CD4-positive, alpha-beta T cell (primary cell): ENCODE results near the gene GALNT10. TPM values are rescaled to one million over a fixed set of nuclear protein-coding genes. Genes with fewer than 3 reads are reported as not detected.

Experiments
- ATAC-seq: fragments of 200-7000 bp; cut with Tn5 transposase; one replicate; pipeline ENCODE4 v1.10.0; 2022; ENCODE audit warnings: mild to moderate bottlenecking; ENCODE audit not compliant: poor library complexity
- CTCF ChIA-PET: fragments of 350-600 bp; sonication (Branson Sonifier 250); formaldehyde crosslinking; loops from one replicate; lab custom pipeline; 2021; ENCODE audit warnings: antibody characterized with exemption, inconsistent platforms; lab: Charles Lee
- POLR2A ChIA-PET: fragments of 350-600 bp; sonication (Branson Sonifier 250); formaldehyde crosslinking; loops from one replicate; lab custom pipeline; 2021; ENCODE audit warnings: antibody characterized with exemption, inconsistent platforms; lab: Charles Lee
- DNase-seq, 14 experiments: peaks; one replicate each; pipeline ENCODE4 v3.0.0-alpha.2; 2013 to 2020; ENCODE audit warnings: mixed read lengths in 2 of 14
- H3K27ac ChIP-seq, 2 donors: one replicate each; pipeline versions ENCODE4 v1.5.1 to v1.7.0; 2013; ENCODE audit warnings: low read length in 2 of 2, low read depth in 1 of 2, mild to moderate bottlenecking in 1 of 2
- H3K27me3 ChIP-seq, 2 experiments: 1 replicate in 1 of 2; 2 replicates in 1 of 2; pipeline versions ENCODE4 v1.6.1 to v1.7.0; 2013; ENCODE audit warnings: low read length in 2 of 2, control low read depth in 1 of 2, mild to moderate bottlenecking in 1 of 2, moderate library complexity in 1 of 2; ENCODE audit not compliant: insufficient read depth in 2 of 2, control insufficient read depth in 1 of 2
- H3K36me3 ChIP-seq: one replicate; pipeline ENCODE4 v1.6.1; 2013; ENCODE audit warnings: low read length, control low read depth; ENCODE audit not compliant: insufficient read depth
- H3K4me1 ChIP-seq: one replicate; pipeline ENCODE4 v1.6.1; 2013; ENCODE audit warnings: low read length, control low read depth; ENCODE audit not compliant: insufficient read depth
- H3K4me3 ChIP-seq: one replicate; pipeline ENCODE4 v1.5.1; 2013; ENCODE audit warnings: mild to moderate bottlenecking, low read length, moderate library complexity
- H3K9me3 ChIP-seq, 2 experiments: 1 replicate in 1 of 2; 2 replicates in 1 of 2; pipeline versions ENCODE4 v1.6.1 to v1.7.0; 2013; ENCODE audit warnings: low read length in 2 of 2, mild to moderate bottlenecking in 2 of 2, control low read depth in 1 of 2, moderate library complexity in 1 of 2; ENCODE audit not compliant: control insufficient read depth in 1 of 2, insufficient read depth in 1 of 2
- H3K27ac Mint-ChIP-seq: one replicate; pipeline ENCODE4 v1.8.0; 2020; ENCODE audit warnings: mixed read lengths
- H3K27me3 Mint-ChIP-seq: one replicate; pipeline ENCODE4 v1.8.0; 2021; ENCODE audit warnings: mixed read lengths
- H3K36me3 Mint-ChIP-seq: one replicate; pipeline ENCODE4 v1.8.0; 2021; ENCODE audit warnings: low read depth, mixed read lengths
- H3K4me1 Mint-ChIP-seq: one replicate; pipeline ENCODE4 v1.8.0; 2021; ENCODE audit warnings: low read depth, mixed read lengths
- H3K4me3 Mint-ChIP-seq: one replicate; pipeline ENCODE4 v1.8.0; 2020; ENCODE audit warnings: mild to moderate bottlenecking, mixed read lengths
- H3K9me3 Mint-ChIP-seq: one replicate; pipeline ENCODE4 v1.8.0; 2020; ENCODE audit warnings: mixed read lengths
- intact Hi-C, 2 experiments: fragments of 100-400 bp; cut with DNase I in 1 of 2; cut with micrococcal nuclease in 1 of 2; formaldehyde crosslinking; loops; one replicate each; pipeline versions ENCODE4 v1.15.1 to v1.9.0; 2023 to 2025; cut with DNase I, micrococcal nuclease
- total RNA-seq, 174 experiments: library from RNA in 2 of 174; stranded (reverse) in 2 of 174; gene quantifications; one replicate each; pipeline ENCODE4 v1.2.3 and lab custom pipeline; 2021 to 2026
- TF ChIP-seq, protein P1 (sequence below): fragments of 200-600 bp; IDR thresholded peaks from one replicate; pipeline ENCODE4 v1.8.0; 2022; ENCODE audit warnings: antibody characterized with exemption, mild to moderate bottlenecking

The GALNT10 gene
- total RNA-seq, 2 experiments from 2014 or later = 21.7 to 23.0 TPM

DNA sequence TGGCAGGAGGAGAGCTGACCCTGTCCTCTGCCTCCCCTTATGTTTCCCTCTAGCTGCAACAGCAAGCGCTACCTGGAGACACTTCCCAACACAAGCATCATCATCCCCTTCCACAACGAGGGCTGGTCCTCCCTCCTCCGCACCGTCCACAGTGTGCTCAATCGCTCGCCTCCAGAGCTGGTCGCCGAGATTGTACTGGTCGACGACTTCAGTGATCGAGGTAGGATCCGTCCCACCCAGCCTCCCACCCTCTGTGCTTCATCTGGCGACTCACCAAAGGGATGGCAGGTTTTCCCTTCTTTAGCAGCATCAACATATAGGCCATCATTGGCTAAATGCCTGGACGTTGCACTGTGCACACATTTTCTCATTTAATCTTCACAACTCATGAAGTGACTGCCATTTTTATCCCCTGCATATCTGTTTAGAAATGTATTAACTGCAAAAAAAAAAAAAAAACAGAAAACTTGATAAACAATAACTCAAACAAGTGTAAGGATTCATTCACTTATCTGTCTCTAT is 139.0 kb downstream of the GALNT10 start:
- intact Hi-C loops = no loop called here
- TF ChIP-seq, protein P1, sequence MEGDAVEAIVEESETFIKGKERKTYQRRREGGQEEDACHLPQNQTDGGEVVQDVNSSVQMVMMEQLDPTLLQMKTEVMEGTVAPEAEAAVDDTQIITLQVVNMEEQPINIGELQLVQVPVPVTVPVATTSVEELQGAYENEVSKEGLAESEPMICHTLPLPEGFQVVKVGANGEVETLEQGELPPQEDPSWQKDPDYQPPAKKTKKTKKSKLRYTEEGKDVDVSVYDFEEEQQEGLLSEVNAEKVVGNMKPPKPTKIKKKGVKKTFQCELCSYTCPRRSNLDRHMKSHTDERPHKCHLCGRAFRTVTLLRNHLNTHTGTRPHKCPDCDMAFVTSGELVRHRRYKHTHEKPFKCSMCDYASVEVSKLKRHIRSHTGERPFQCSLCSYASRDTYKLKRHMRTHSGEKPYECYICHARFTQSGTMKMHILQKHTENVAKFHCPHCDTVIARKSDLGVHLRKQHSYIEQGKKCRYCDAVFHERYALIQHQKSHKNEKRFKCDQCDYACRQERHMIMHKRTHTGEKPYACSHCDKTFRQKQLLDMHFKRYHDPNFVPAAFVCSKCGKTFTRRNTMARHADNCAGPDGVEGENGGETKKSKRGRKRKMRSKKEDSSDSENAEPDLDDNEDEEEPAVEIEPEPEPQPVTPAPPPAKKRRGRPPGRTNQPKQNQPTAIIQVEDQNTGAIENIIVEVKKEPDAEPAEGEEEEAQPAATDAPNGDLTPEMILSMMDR = no peak
- Mint-ChIP-seq H3K4me1 (no peaks in the 10 kb centered on the region), H3K36me3 (peaks cover 57% of the 10 kb centered on the region), H3K4me3 (no peak overlapping the region), H3K27ac (no peak overlapping the region), H3K9me3 (no peaks in the 10 kb centered on the region), H3K27me3 (no peaks in the 10 kb centered on the region)
- ATAC-seq (no peak), DNase-seq (no peak)
- CTCF ChIA-PET = no interaction called here
- Histone ChIP-seq H3K4me3 (no peak overlapping the region), H3K9me3 (no peaks in the 10 kb centered on the region), H3K36me3 (peaks cover 43% of the 10 kb centered on the region), H3K27ac (no peak overlapping the region), H3K4me1 (no peaks in the 10 kb centered on the region), H3K27me3 (no peaks in the 10 kb centered on the region)
- POLR2A ChIA-PET = no interaction called here

DNA sequence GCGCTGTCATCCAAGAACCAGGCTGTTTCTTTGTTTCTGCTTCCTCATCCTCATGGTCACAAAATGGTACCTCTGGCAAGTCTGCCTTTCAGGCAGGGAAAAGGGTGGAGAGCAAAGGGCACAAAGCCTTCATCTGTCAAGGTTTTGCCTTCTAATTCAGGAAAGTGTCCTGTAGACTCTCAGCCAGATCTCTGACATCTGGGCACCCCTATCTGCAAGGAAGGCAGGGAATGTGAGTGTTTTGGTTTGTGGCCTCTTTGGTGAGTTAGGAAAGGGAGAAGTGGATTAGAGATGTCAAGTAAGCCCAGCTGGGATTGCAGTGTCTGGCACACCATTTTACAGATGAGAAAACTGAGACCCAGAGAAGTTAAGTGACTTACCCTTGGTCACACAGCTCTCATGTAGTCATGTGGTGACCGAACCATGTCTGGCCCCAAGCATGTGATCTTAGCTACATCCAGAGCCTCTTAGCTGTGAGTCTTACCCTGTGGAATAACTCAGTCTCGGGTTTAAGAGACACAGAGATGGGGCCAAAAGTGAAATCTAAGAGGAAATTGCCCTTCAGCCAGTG is 139.6 kb downstream of the GALNT10 start:
- CTCF ChIA-PET = no interaction called here
- peaks cover 63% of the 10 kb centered on the region for H3K36me3 Mint-ChIP-seq

DNA sequence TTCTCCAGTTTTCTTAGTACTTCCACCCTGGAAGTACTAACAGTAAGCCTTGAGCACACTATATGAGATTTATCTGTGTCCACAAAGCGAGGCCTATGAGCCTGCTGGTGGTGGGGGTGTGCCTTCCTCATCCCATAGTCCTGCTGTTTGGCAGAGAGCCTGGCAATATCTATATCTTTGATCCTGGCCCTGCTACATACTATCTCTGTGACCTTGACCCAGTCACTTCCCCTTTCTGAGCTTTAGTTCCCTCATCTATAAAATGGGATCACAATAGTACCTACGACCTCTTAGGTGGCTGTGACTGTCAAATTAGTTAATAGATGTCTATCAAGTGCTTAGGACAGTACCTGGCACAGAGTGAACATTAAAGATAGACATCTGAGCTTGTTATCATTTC is 140.7 kb downstream of the GALNT10 start:
- TF ChIP-seq, protein P1 = no peak
- Histone ChIP-seq H3K27ac (no peak overlapping the region), H3K4me3 (no peak overlapping the region), H3K9me3 (no peaks in the 10 kb centered on the region), H3K36me3 (peaks cover 54% of the 10 kb centered on the region), H3K4me1 (no peaks in the 10 kb centered on the region), H3K27me3 (no peaks in the 10 kb centered on the region)
- Mint-ChIP-seq H3K9me3 (no peaks in the 10 kb centered on the region), H3K36me3 (peaks cover 73% of the 10 kb centered on the region), H3K4me3 (no peak overlapping the region), H3K27me3 (no peaks in the 10 kb centered on the region), H3K4me1 (no peaks in the 10 kb centered on the region), H3K27ac (no peak overlapping the region)
- ChIA-PET CTCF (no interaction called here), POLR2A (no interaction called here)
- DNase-seq (no peak), ATAC-seq (no peak)
- intact Hi-C loops = no loop called here

More for the DNA sequence above, 139.6 kb downstream of the GALNT10 start:
- Mint-ChIP-seq H3K4me3 (no peak overlapping the region), H3K4me1 (no peaks in the 10 kb centered on the region), H3K9me3 (no peaks in the 10 kb centered on the region), H3K27me3 (no peaks in the 10 kb centered on the region), H3K27ac (no peak overlapping the region)
- intact Hi-C loops = no loop called here
- POLR2A ChIA-PET = no interaction called here
- no peak overlapping the region for H3K27ac ChIP-seq
- TF ChIP-seq, protein P1 = no peak
- no peaks in the 10 kb centered on the region for H3K4me1 ChIP-seq
- DNase-seq (no peak), ATAC-seq (no peak)
- no peak overlapping the region for H3K4me3 ChIP-seq
- no peaks in the 10 kb centered on the region for H3K9me3 ChIP-seq
- no peaks in the 10 kb centered on the region for H3K27me3 ChIP-seq
- H3K36me3 ChIP-seq = peaks cover 49% of the 10 kb centered on the region
